Loucy (cell line): ENCODE measurements around the gene CNTN4.

ENCODE experiments used
- H2AFZ ChIP-seq: fragments of 200-600 bp; sonication (generic); 2 replicates; pipeline ENCODE4 v1.6.0; 2016; ENCODE audit warnings: antibody characterized with exemption, mild to moderate bottlenecking, low read length, moderate library complexity
- H3F3A ChIP-seq: fragments of 200-600 bp; 2 replicates; pipeline ENCODE4 v1.6.0; 2016; ENCODE audit warnings: antibody characterized with exemption, low read depth, mild to moderate bottlenecking
- H3K27me3 ChIP-seq: fragments of 200-600 bp; sonication (generic); 2 replicates; pipeline ENCODE4 v1.6.1; 2014; ENCODE audit warnings: low read length, mild to moderate bottlenecking; ENCODE audit not compliant: insufficient read depth, poor library complexity, severe bottlenecking
- H3K36me3 ChIP-seq: fragments of 200-600 bp; sonication (generic); 2 replicates; pipeline ENCODE4 v1.6.1; 2016; ENCODE audit warnings: low read length; ENCODE audit not compliant: insufficient read depth
- H3K4me1 ChIP-seq: fragments of 200-600 bp; sonication (generic); 2 replicates; pipeline ENCODE4 v1.5.1; 2014; ENCODE audit warnings: low read length, mild to moderate bottlenecking; ENCODE audit not compliant: insufficient read depth, poor library complexity, severe bottlenecking
- H3K4me2 ChIP-seq: fragments of 200-600 bp; sonication (generic); 2 replicates; pipeline ENCODE4 v1.6.0; 2014; ENCODE audit warnings: antibody characterized with exemption, low read length, low read depth, mild to moderate bottlenecking; ENCODE audit not compliant: poor library complexity, severe bottlenecking
- H3K4me3 ChIP-seq: fragments of 200-600 bp; sonication (generic); 2 replicates; pipeline ENCODE4 v1.5.1; 2014; ENCODE audit warnings: low read length, mild to moderate bottlenecking, mixed read lengths; ENCODE audit not compliant: poor library complexity, severe bottlenecking
- H3K79me2 ChIP-seq: fragments of 200-600 bp; sonication (generic); 2 replicates; pipeline ENCODE4 v1.6.1; 2014; ENCODE audit warnings: low read length; ENCODE audit not compliant: insufficient read depth
- H3K9ac ChIP-seq: fragments of 200-600 bp; sonication (generic); 2 replicates; pipeline ENCODE4 v1.6.0; 2014; ENCODE audit warnings: mild to moderate bottlenecking, low read depth, low read length, moderate library complexity; ENCODE audit not compliant: poor library complexity, severe bottlenecking
- H3K9me2 ChIP-seq: fragments of 200-600 bp; sonication (generic); replicated peaks from 2 replicates; pipeline ENCODE4 v1.6.1; 2016; ENCODE audit warnings: low read depth, low read length, mixed read lengths
- H3K9me3 ChIP-seq: fragments of 200-600 bp; sonication (generic); 2 replicates; pipeline ENCODE4 v1.6.1; 2014; ENCODE audit warnings: mild to moderate bottlenecking, antibody characterized with exemption, low read length, low read depth; ENCODE audit not compliant: insufficient read depth
- H4K20me1 ChIP-seq: fragments of 200-600 bp; sonication (generic); 2 replicates; pipeline ENCODE4 v1.6.0; 2014; ENCODE audit warnings: antibody characterized with exemption, low read length, mild to moderate bottlenecking; ENCODE audit not compliant: insufficient read depth, poor library complexity, severe bottlenecking
- CTCF ChIP-seq: fragments of 200-600 bp; sonication (generic); conservative IDR thresholded peaks from 2 replicates; pipeline ENCODE4 v1.5.1; 2014; ENCODE audit warnings: mild to moderate bottlenecking, antibody characterized with exemption, low read length
- EZH2phosphoT487 ChIP-seq: fragments of 200-600 bp; IDR thresholded peaks from 2 replicates; pipeline ENCODE4 v1.6.1; 2018; ENCODE audit warnings: antibody characterized with exemption, mild to moderate bottlenecking, moderate library complexity, borderline replicate concordance

CNTN4 gene

DNA sequence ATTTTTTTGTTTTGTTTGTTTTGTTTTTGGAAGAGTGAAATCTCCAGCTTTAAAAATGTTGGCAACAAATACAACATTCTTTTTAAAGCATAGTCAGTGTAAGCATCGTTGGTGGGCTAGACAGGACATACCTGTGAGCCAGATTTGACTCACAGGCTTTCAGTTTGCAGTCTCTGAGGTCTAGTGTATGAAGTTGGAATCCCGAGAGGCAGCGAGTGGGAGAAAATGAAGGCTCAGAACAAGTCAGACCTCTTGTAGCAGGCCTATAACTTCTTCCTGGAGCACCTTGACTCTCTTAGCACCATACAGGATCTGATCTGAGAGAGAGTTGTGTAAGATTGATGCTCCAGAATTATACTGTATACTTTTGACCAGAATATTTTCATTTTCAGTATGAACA lies 60.2 kb downstream of the CNTN4 start:
- H2AFZ ChIP-seq = no peak overlapping the region
- H3K9ac ChIP-seq = no peak overlapping the region
- H3K79me2 ChIP-seq = no peaks in the 10 kb centered on the region
- no peaks in the 10 kb centered on the region for H3K9me2 ChIP-seq
- no peaks in the 10 kb centered on the region for H3K36me3 ChIP-seq
- no peak overlapping the region for H3K4me2 ChIP-seq
- H4K20me1 ChIP-seq = no peaks in the 10 kb centered on the region
- H3K4me3 ChIP-seq = no peak overlapping the region
- no peaks in the 10 kb centered on the region for H3F3A ChIP-seq
- no peaks in the 10 kb centered on the region for H3K27me3 ChIP-seq
- H3K4me1 ChIP-seq = no peaks in the 10 kb centered on the region
- peaks cover 3% of the 10 kb centered on the region; the same call in 1 of the 2 replicates for H3K9me3 ChIP-seq
- TF ChIP-seq EZH2phosphoT487 = no peak
- TF ChIP-seq CTCF = no peak

GRCh38 chr3:2166552-2166951 lies 67.9 kb downstream of the CNTN4 start:
- Histone ChIP-seq H3K79me2 (no peaks in the 10 kb centered on the region), H3K27me3 (no peaks in the 10 kb centered on the region), H3K4me1 (no peaks in the 10 kb centered on the region), H3K4me3 (no peak overlapping the region), H3K9ac (no peak overlapping the region), H3K4me2 (no peak overlapping the region), H3F3A (no peaks in the 10 kb centered on the region), H2AFZ (no peak overlapping the region), H4K20me1 (no peaks in the 10 kb centered on the region), H3K36me3 (no peaks in the 10 kb centered on the region), H3K9me3 (no peaks in the 10 kb centered on the region), H3K9me2 (no peaks in the 10 kb centered on the region)
- peak; percentile 35; the same call in 1 of the 2 replicates for TF ChIP-seq CTCF
- no peak for TF ChIP-seq EZH2phosphoT487

DNA sequence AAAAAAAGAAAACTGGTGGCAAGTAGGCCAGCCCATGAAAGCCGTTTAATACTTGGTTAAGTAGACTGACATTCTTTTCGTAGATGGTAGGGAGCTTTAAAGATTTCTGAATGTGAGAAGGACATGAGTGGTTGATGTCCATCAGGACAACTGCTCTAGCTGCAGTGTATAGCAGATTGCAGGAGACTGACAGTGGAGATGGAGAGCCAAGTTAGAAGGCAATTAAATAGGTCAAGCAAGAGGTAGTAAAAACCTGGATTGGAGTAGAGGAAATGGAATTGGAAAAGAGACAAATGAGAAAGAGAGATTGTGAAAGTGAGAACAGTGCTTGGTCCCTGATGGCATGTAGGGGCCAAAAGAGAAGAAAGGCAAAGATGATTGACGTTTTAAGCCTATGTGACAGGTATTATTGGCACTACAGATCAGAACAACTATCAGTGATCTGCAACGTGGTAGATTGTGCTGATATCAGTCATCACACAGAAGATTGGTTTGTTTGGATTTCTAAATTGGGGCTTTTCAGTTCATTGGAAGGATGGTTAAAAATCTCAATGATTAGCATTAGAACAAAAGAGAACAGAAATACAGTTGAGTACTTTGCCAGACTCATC lies 74.0 kb downstream of the CNTN4 start:
- Histone ChIP-seq H2AFZ (no peak overlapping the region), H3K36me3 (no peaks in the 10 kb centered on the region), H3K9me2 (no peaks in the 10 kb centered on the region), H3K4me1 (no peaks in the 10 kb centered on the region), H3K9me3 (0 out of 2 replicates have a peak, but pooled peaks cover 3% of the 10 kb centered on the region), H3F3A (no peaks in the 10 kb centered on the region), H3K27me3 (no peaks in the 10 kb centered on the region), H3K4me3 (no peak overlapping the region), H3K9ac (no peak overlapping the region), H4K20me1 (no peaks in the 10 kb centered on the region), H3K79me2 (no peaks in the 10 kb centered on the region), H3K4me2 (no peak overlapping the region)
- no peak for TF ChIP-seq CTCF
- TF ChIP-seq EZH2phosphoT487 = no peak
